Erythroblast (primary cell): Measurements from ENCODE around the gene HDDC3.
"Not testable (repeated sequence)": the region's sequence is repeated elsewhere in the genome, so short reads cannot be mapped to it uniquely, and the experiment has no call there.

Source experiments
- DNase-seq, 2 experiments: peaks; one replicate each; lab custom pipeline; 2025; lab: John Stamatoyannopoulos, UW
- GATA1 ChIP-seq: IDR thresholded peaks from 2 replicates; pipeline ENCODE4 v1.6.1; 2011; ENCODE audit warnings: low read depth, mild to moderate bottlenecking, control low read depth, low read length, moderate library complexity
- POLR2A ChIP-seq: IDR thresholded peaks from 2 replicates; pipeline ENCODE4 v1.6.1; 2011; ENCODE audit warnings: mild to moderate bottlenecking, low read length

Gene HDDC3

DNA sequence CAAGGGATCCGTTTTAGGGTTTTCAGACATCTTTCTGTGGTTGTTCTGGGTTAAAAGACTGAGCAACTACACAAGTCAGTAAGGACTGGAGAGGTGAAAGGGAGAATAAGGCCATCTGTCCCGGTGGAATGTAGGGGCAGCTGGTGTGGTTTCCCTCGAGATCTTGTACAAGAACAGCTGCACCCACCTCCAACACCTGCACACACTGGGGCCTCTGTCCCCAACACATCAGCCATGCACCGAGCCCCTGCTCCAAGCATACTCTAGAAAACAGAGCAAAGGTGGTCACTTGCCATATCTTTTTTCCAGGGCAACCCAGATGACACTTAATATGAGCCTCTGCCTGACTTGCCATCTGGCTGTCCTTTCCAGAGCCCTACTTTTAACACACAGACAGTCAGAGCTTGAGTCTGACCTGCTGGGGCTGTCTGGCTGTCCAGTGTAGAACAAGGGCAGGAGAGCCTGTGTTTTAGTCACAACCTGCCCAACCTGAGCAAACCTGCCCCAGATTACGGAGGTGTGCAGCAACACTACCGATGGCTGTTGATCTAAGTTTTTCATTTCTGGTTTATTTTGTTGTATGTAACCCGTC lies 17.0 kb downstream of the HDDC3 start:
- TF ChIP-seq POLR2A (no peak), GATA1 (no peak)
- DNase-seq: no peak

DNA sequence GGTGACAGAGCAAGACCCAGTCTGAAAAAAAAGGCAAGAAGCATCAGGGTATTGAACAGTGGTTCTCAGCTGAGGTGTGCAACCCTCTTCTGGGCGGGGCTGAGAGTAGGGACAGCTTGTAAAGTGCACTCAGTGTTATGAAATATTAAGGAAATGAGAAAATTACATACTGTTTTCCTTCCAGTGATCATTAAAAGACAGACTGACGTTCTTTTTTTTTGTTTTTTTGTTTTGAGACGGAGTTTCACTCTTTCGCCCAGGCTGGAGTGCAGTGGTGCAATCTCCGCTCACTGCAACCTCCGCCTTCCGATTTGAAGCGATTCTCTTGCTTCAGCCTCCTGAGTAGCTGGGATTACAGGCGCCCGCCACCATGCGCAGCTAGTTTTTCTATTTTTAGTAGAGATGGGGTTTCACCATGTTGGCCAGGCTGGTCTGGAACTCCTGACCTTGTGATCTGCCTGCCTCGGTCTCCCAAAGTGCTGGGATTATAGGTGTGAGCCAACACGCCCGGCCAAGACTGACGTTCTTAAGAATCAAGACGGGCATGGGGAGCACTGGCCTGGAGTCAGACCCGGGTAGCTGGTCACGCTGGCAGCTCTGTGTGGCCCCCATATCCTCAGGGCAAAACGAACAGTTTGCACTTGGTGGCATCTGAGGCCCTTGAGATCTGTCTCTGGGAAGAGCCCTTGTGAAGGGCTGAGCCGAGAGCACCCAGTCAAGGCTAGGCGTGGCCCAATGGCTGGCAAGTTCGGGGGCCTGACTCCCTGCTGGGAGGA lies 17.9 kb downstream of the HDDC3 start:
- DNase-seq: no peak
- TF ChIP-seq GATA1: no peak
- TF ChIP-seq POLR2A: no peak

DNA sequence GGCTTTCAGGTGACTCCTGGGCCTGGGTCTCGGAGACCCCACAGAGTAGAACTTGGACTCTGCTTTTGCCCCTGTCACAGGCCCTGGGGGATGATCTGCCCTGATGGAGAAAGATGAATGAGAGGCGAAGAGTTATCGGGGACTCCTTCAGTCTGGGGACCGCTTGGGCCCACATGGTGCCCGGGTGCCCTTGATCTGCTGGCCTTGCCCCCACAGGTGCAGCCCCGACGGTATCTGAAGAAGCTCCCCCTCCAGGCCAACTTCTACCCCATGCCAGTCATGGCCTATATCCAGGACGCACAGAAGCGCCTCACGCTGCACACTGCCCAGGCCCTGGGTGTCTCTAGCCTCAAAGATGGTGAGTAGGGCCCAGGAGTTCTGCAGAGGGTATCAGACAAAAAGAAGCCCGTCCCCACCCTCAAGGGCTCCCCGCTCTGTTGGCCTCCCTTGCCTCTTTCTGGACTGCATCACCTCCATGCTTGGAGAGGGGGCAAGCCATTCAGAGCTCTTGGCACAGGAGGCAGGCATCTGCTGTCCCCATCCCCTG lies 18.9 kb downstream of the HDDC3 start:
- DNase-seq: no peak
- TF ChIP-seq GATA1: no peak
- no peak for TF ChIP-seq POLR2A

DNA sequence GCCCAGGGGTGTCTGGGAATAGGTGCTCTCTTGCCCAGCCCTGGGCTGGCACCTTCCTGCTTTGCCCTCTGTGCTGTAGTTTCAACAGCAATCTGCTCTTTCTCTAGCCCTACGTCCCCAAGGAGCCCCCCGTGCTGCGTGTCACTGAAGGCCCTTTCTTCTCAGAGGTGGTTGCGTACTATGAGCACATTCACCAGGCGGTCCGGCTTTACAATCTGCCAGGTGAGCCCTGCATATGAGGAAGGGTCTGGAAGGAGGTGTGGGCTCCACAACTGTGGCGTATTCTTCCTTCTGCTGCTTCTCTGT lies 19.6 kb downstream of the HDDC3 start:
- DNase-seq: no peak
- TF ChIP-seq POLR2A (no peak), GATA1 (no peak)

DNA sequence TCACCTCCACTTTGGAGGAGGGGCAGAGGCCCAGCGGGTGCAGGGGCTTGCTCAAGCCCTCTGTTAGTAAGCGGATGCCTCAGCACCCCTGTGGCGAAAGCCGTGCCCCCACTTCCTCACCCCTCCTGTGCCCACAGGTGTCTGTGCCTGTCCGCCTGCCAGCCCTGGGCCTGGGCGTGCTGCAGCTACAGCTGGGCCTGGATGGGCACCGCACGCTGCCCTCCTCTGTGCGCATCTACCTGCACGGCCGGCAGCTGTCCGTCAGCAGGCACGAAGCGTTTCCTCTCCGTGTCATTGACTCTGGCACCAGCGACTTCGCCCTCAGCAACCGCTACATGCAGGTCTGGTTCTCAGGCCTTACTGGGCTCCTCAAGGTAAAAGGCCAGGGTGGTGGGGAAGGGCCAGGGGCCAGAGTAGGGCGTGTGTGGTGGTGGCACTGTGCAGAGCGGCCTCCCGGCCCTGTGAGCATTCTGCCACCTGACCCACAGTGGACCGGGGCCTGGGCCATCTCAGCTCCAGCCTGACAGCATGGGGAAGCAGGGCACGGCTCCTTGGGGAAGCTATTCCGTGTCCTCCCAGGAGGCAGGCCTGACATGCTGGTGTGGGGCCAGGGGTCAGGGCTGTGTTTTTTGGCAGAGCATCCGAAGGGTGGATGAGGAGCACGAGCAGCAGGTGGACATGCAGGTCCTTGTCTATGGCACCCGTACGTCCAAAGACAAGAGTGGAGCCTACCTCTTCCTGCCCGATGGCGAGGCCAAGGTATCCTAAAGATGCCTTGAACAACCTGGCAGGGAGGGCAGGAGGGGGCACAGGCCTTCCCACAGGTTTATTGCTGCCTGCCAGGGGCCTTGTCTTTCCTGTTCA lies 20.2 kb downstream of the HDDC3 start:
- DNase-seq: no peak
- TF ChIP-seq POLR2A (no peak), GATA1 (no peak)

DNA sequence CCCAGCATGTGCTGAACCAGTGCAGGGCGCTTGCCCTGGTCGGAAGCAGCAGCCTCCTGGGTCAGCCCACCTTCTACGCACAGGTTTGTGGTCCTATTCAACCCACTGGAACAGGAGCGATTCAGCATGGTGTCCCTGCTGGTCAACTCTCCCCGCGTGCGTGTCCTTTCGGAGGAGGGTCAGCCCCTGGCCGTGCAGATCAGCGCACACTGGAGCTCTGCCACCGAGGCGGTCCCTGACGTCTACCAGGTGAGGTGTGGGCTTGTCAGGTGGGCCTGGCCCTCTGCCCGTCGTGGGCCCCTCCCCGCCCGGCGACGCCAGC lies 21.1 kb downstream of the HDDC3 start:
- TF ChIP-seq GATA1 (no peak), POLR2A (no peak)
- no peak for DNase-seq

DNA sequence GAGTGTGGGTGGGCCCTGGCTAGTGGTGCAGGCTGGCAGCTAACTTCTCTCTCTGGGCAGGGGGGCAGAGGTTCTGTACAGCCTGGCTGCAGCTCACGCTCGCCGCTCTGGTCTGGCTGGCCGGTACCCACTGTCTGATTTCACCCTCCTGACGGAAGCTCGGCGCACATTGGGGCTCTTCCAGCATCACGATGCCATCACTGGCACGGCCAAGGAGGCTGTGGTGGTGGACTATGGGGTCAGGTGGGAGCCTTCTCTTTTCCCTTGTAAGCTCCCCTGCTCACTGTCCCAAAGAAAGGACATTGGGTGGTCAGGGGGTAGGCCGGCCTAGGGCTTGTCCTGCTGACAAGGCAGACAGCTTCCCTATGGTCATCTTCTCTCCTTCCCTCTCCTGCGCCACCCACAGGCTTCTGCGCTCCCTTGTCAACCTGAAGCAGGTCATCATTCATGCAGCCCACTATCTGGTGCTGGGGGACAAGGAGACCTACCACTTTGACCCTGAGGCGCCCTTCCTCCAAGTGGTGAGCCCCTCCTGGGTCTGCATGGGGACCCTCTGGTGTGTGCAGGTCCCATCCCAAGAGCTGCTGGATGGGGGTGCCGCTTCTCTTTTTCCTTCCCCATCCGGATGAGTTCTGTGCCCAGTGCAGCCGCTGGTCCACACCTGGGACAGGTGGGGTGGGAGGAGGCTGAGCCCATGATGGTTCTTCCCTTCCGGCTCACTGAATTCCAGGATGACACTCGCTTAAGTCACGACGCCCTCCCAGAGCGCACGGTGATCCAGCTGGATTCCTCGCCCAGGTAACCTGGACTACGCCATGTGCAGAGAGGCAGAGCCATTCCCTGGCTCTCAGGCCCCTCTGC lies 21.7 kb downstream of the HDDC3 start:
- DNase-seq: no peak
- TF ChIP-seq GATA1 (no peak), POLR2A (no peak)

DNA sequence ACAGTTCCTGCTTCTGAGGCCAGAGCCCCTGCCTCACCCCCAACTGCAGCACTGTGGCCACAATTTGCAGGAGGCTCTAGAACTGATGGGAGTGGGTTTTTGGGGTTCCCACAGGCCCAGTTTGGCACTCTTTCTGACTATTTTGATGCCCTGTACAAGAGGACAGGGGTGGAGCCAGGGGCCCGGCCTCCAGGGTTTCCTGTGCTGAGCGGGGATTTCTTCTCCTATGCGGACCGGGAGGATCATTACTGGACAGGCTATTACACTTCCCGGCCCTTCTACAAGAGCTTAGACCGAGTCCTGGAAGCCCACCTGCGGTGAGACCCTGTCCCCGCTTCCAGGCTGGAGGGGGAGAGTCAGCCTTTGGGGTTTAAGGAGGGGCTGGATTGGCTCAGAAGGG lies 22.4 kb downstream of the HDDC3 start:
- TF ChIP-seq POLR2A (no peak), GATA1 (no peak)

DNA sequence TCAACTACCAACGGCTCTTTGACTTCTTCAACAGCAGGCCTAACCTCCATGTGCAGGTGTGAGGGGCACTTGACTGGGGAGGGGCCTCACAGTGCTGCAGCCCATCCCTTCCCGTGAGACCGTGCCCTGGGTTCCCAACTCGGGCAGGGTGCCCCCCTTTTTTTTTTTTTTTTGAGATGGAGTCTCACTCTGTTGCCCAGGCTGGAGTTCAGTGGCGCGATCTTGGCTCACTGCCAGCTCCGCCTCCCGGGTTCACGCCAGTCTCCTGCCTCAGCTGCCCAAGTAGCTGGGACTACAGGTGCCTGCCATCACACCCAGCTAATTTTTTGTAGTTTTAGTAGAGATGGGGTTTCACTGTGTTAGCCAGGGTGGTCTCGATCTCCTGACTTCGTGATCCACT lies 22.9 kb downstream of the HDDC3 start:
- DNase-seq: not testable (repeated sequence)

More for the DNA sequence above, 22.4 kb downstream of the HDDC3 start:
- no peak for DNase-seq

DNA sequence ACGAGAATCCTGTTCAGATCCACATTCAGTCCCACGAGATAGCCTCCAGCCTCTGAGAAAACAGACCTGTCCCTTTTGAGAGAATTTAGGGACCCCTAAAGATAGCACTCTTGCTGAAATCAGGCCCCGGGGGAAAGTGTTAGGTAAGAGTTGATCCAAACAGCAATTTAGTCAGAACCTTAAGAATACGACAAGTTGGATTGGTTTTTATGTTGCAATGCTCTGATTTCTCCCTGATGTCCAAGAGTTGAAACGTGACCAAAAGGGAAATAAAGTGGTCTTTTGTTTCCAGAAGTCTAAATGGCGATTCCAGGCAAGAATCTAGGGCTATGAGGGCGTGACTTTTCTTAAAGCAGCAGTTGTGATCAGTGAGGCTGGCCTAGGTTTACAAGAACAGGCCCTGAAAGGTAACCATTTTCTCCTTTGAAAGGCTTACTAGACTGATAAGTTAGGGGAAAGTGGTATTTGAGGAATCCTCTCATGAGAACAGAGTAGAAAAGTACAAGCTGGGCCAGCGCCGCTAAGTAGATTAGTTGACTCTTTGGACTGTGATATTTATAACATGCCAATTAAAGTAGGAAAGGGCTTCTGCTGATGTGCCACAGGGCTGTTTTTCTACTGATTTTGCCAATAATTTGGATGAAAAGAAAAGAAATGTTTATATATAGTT lies 24.4 kb downstream of the HDDC3 start:
- DNase-seq: no peak
- TF ChIP-seq GATA1 (no peak), POLR2A (no peak)

DNA sequence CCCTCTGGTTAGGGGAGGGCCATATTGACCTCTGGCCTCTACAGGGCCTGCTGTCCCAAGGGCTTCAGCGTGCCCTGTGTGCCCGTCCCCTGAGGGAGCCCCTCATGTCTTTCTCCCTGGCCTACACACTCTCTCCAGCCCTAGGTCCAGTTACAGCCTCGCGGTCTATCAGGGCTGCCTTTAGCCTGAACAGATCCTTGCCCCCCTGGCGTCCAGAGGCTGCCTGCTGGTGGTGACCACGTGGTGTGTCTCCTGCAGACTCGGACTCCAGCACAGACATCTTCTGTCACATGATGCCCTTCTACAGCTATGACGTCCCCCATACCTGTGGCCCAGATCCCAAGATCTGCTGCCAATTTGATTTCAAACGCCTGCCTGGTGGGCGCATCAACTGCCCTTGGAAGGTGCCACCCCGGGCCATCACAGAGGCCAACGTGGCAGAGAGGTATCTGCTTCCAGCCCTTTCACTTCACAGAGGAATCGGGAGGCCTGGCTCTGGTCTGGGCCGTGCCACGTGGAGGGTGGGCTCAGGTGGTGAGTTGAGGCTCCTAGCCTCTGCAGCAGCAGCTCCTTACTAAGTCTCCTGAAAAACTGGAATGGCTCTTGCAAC lies 25.2 kb downstream of the HDDC3 start:
- TF ChIP-seq POLR2A (no peak), GATA1 (no peak)
- DNase-seq: no peak

DNA sequence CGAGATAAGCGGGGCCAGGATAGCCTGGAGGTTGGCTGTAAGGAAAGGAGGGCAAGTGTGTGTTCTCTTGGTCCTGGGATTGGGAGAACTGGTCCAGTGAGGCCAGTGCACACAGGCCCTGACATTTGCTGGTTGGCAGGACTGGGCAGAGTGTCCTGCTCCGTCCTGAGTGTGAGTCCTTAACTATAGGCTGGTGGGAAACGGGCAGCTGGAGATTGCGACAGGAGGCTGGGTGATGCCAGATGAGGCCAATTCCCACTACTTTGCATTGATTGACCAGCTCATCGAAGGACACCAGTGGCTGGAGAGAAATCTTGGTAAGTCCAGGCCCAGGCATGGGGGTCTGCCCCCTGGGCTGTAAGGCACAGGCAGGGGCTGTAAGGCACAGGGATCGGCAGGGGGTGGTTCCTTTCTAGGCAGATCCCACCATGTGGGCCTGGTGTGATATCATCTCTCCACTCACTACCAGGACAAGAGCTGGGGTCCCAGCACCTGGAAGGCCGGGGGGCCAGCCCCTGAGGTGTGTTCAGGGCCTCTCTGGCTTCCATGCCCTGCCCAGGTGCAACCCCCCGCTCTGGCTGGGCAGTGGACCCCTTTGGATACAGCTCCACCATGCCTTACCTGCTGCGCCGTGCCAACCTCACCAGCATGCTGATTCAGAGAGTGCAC lies 26.0 kb downstream of the HDDC3 start:
- TF ChIP-seq POLR2A: no peak
- TF ChIP-seq GATA1: no peak
- no peak for DNase-seq
